IMR-90 (cell line): ENCODE results near the gene OR2C3. TPM values are rescaled to one million over a fixed set of nuclear protein-coding genes. Genes with fewer than 3 reads are reported as not detected.

ENCODE experiments used
- ATAC-seq: fragments of 200-7000 bp; cut with Tn5 transposase; 2 replicates; pipeline ENCODE4 v1.9.1; 2020; ENCODE audit warnings: low read depth, mild to moderate bottlenecking, moderate library complexity
- BruUV-seq: library from RNA; stranded (reverse); fragments of 400-500 nt; replicated peaks from 2 replicates; lab custom pipeline; 2021; lab: Mats Ljungman, UMichigan
- CTCF ChIA-PET: fragments of 300-600 bp; formaldehyde crosslinking; extraction: SDS; loops from one replicate; lab custom pipeline; 2021; ENCODE audit warnings: antibody characterized with exemption; lab: Yijun Ruan, JAX
- POLR2A ChIA-PET: fragments of 300-600 bp; sonication (Branson Sonifier 250); formaldehyde crosslinking; loops from one replicate; lab custom pipeline; 2022; ENCODE audit warnings: antibody characterized with exemption; ENCODE audit not compliant: unreplicated experiment; lab: Charles Lee
- DNase-seq: peaks from one replicate; pipeline ENCODE4 v3.0.0; 2013
- H2AFZ ChIP-seq: replicated peaks from 2 replicates; pipeline ENCODE3; 2013; ENCODE audit warnings: low read length, mild to moderate bottlenecking; ENCODE audit not compliant: poor library complexity
- H2AK5ac ChIP-seq: 2 replicates; pipeline ENCODE4 v1.6.1; 2013; ENCODE audit warnings: low read depth, low read length, inconsistent platforms
- H2AK9ac ChIP-seq: replicated peaks from 2 replicates; pipeline ENCODE3; 2013; ENCODE audit warnings: mild to moderate bottlenecking, low read depth, low read length, moderate library complexity; ENCODE audit not compliant: poor library complexity
- H2BK120ac ChIP-seq: 2 replicates; pipeline ENCODE4 v1.6.1; 2013; ENCODE audit warnings: low read depth, low read length, inconsistent platforms
- H2BK15ac ChIP-seq: 3 replicates; pipeline ENCODE4 v1.6.1; 2013; ENCODE audit warnings: low read depth, low read length, inconsistent platforms
- H2BK20ac ChIP-seq: 2 replicates; pipeline ENCODE4 v1.6.1; 2013; ENCODE audit warnings: low read depth, mild to moderate bottlenecking, inconsistent platforms, low read length, moderate library complexity
- H2BK5ac ChIP-seq: 2 replicates; pipeline ENCODE4 v1.6.1; 2013; ENCODE audit warnings: mild to moderate bottlenecking, low read depth, low read length, inconsistent platforms; ENCODE audit not compliant: poor library complexity, severe bottlenecking
- H3K14ac ChIP-seq: replicated peaks from 2 replicates; pipeline ENCODE4 v1.6.1; 2013; ENCODE audit warnings: low read depth, low read length, inconsistent platforms
- H3K18ac ChIP-seq: 2 replicates; pipeline ENCODE4 v1.6.1; 2013; ENCODE audit warnings: low read depth, low read length, control low read depth
- H3K23ac ChIP-seq: 2 replicates; pipeline ENCODE4 v1.6.1; 2013; ENCODE audit warnings: low read depth, low read length, inconsistent platforms
- H3K27ac ChIP-seq: 2 replicates; pipeline ENCODE4 v1.5.1; 2013; ENCODE audit warnings: mild to moderate bottlenecking, control low read depth, low read length; ENCODE audit not compliant: insufficient read depth
- H3K27me3 ChIP-seq: 2 replicates; pipeline ENCODE4 v1.6.1; 2013; ENCODE audit warnings: low read length; ENCODE audit not compliant: control insufficient read depth, insufficient read depth
- H3K36me3 ChIP-seq: 2 replicates; pipeline ENCODE4 v1.6.1; 2013; ENCODE audit warnings: low read length, mixed read lengths; ENCODE audit not compliant: control insufficient read depth, insufficient read depth
- H3K4ac ChIP-seq: 2 replicates; pipeline ENCODE4 v1.6.1; 2013; ENCODE audit warnings: low read depth, low read length, inconsistent platforms
- H3K4me1 ChIP-seq: 2 replicates; pipeline ENCODE4 v1.6.1; 2013; ENCODE audit warnings: low read length, mixed read lengths; ENCODE audit not compliant: control insufficient read depth, insufficient read depth
- H3K4me2 ChIP-seq: 2 replicates; pipeline ENCODE4 v1.6.1; 2013; ENCODE audit warnings: low read depth, mild to moderate bottlenecking, control low read depth, low read length, moderate library complexity
- H3K4me3 ChIP-seq: 2 replicates; pipeline ENCODE4 v1.5.1; 2013; ENCODE audit warnings: low read depth, mild to moderate bottlenecking, control low read depth, low read length, moderate library complexity; ENCODE audit not compliant: insufficient read depth
- H3K56ac ChIP-seq: 2 replicates; pipeline ENCODE4 v1.6.1; 2013; ENCODE audit warnings: low read length, inconsistent platforms; ENCODE audit not compliant: insufficient read depth; ENCODE audit errors: extremely low read depth
- H3K79me1 ChIP-seq, 2 experiments: 2 replicates each; pipeline ENCODE4 v1.6.1; 2013; ENCODE audit warnings: low read length in 2 of 2, inconsistent platforms in 1 of 2, low read depth in 1 of 2
- H3K9ac ChIP-seq: 2 replicates; pipeline ENCODE4 v1.6.1; 2013; ENCODE audit warnings: low read depth, low read length, control low read depth
- H3K9me1 ChIP-seq: 2 replicates; pipeline ENCODE4 v1.6.1; 2013; ENCODE audit warnings: low read length, inconsistent platforms; ENCODE audit not compliant: insufficient read depth
- H3K9me3 ChIP-seq: 2 replicates; pipeline ENCODE4 v1.6.1; 2013; ENCODE audit warnings: low read length; ENCODE audit not compliant: control insufficient read depth, insufficient read depth
- H4K20me1 ChIP-seq: 2 replicates; pipeline ENCODE4 v1.6.1; 2013; ENCODE audit warnings: low read length, inconsistent platforms; ENCODE audit not compliant: insufficient read depth
- H4K5ac ChIP-seq: 2 replicates; pipeline ENCODE4 v1.6.1; 2013; ENCODE audit warnings: mild to moderate bottlenecking, low read depth, low read length, control low read depth
- H4K8ac ChIP-seq, 2 experiments: 2 replicates each; pipeline ENCODE4 v1.6.1; 2013; ENCODE audit warnings: low read depth in 2 of 2, low read length in 2 of 2, control low read depth in 1 of 2, inconsistent platforms in 1 of 2
- H4K91ac ChIP-seq: 2 replicates; pipeline ENCODE4 v1.6.1; 2013; ENCODE audit warnings: low read depth, low read length, inconsistent platforms; ENCODE audit not compliant: insufficient read depth
- BHLHE40 ChIP-seq: fragments of 150-350 bp; IDR thresholded peaks from 2 replicates; pipeline ENCODE4 v1.6.1; 2016; ENCODE audit warnings: mild to moderate bottlenecking, low read depth, low read length
- CEBPB ChIP-seq: IDR thresholded peaks from 2 replicates; pipeline ENCODE4 v1.6.1; 2012; ENCODE audit warnings: low read depth, low read length, improper control_type of control experiment
- CHD1 ChIP-seq: IDR thresholded peaks from 2 replicates; pipeline ENCODE4 v1.6.1; 2012; ENCODE audit warnings: low read depth, low read length, improper control_type of control experiment
- CTCF ChIP-seq: conservative IDR thresholded peaks from 2 replicates; pipeline ENCODE4 v1.5.1; 2012; ENCODE audit warnings: mild to moderate bottlenecking, low read depth, low read length, improper control_type of control experiment
- ELK1 ChIP-seq: fragments of 150-350 bp; IDR thresholded peaks from 2 replicates; pipeline ENCODE4 v1.6.1; 2016; ENCODE audit warnings: low read depth, mild to moderate bottlenecking, low read length, moderate library complexity, borderline replicate concordance
- FOS ChIP-seq: fragments of 150-350 bp; IDR thresholded peaks from 2 replicates; pipeline ENCODE4 v1.6.1; 2016; ENCODE audit warnings: low read depth, low read length
- MAFK ChIP-seq: IDR thresholded peaks from 2 replicates; pipeline ENCODE4 v1.6.1; 2012; ENCODE audit warnings: low read depth, low read length, improper control_type of control experiment
- MAZ ChIP-seq: IDR thresholded peaks from 2 replicates; pipeline ENCODE4 v1.6.1; 2012; ENCODE audit warnings: low read depth, mild to moderate bottlenecking, low read length, improper control_type of control experiment, moderate library complexity, borderline replicate concordance
- MXI1 ChIP-seq: IDR thresholded peaks from 2 replicates; pipeline ENCODE4 v1.6.1; 2012; ENCODE audit warnings: low read depth, mild to moderate bottlenecking, low read length, moderate library complexity, borderline replicate concordance
- NFE2L2 ChIP-seq: fragments of 150-350 bp; IDR thresholded peaks from 2 replicates; pipeline ENCODE4 v1.6.1; 2016; ENCODE audit warnings: low read depth, mild to moderate bottlenecking, low read length
- POLR2A ChIP-seq: IDR thresholded peaks from 2 replicates; pipeline ENCODE4 v1.6.1; 2012; ENCODE audit warnings: mild to moderate bottlenecking, low read depth, low read length
- RAD21 ChIP-seq: IDR thresholded peaks from 2 replicates; pipeline ENCODE4 v1.6.1; 2012; ENCODE audit warnings: low read length, improper control_type of control experiment
- RCOR1 ChIP-seq: IDR thresholded peaks from 2 replicates; pipeline ENCODE4 v1.6.1; 2012; ENCODE audit warnings: mild to moderate bottlenecking, low read length, improper control_type of control experiment; ENCODE audit not compliant: insufficient replicate concordance
- RFX5 ChIP-seq: IDR thresholded peaks from 2 replicates; pipeline ENCODE4 v1.8.0; 2012; ENCODE audit warnings: low read depth, mild to moderate bottlenecking, low read length, moderate library complexity
- SMC3 ChIP-seq: fragments of 150-350 bp; IDR thresholded peaks from 2 replicates; pipeline ENCODE4 v1.6.1; 2016; ENCODE audit warnings: low read depth, mild to moderate bottlenecking, antibody characterized with exemption, low read length, moderate library complexity
- USF2 ChIP-seq: fragments of 150-350 bp; IDR thresholded peaks from 2 replicates; pipeline ENCODE4 v1.6.1; 2017; ENCODE audit warnings: mild to moderate bottlenecking, antibody characterized with exemption, low read length, low read depth
- WGBS, 2 experiments: methylation state at CpG; one replicate each; pipeline versions ENCODE4 v1.1.5 to v1.1.7; 2013; ENCODE audit warnings: missing lambda C conversion rate in 2 of 2; ENCODE audit not compliant: insufficient read length in 1 of 2; ENCODE audit errors: extremely low coverage in 2 of 2; 5-methylcytosine and 5-hydroxymethylcytosine counted together
- dilution Hi-C: fragments of 300-500 bp; cut with HindIII; formaldehyde crosslinking; loops from one replicate; pipeline ENCODE4 v1.14.3; 2018; ENCODE audit warnings: low sequenced_read_pairs; ENCODE audit not compliant: unreplicated experiment
- in situ Hi-C: fragments of 300-500 bp; cut with MboI; formaldehyde crosslinking; loops from 3 replicates; pipeline ENCODE4 v1.14.3; 2019; ENCODE audit warnings: low sequenced_read_pairs, inconsistent platforms, mixed read lengths
- intact Hi-C: fragments of 100-400 bp; cut with micrococcal nuclease; formaldehyde crosslinking; loops from 2 replicates; pipeline ENCODE4 v1.10.0; 2022
- polyA plus RNA-seq, 3 experiments: library from polyadenylated mRNA; depleted of rRNA; stranded (reverse); fragments of >200 nt; gene quantifications; 2 replicates each; pipeline ENCODE4 v1.2.3, GENCODE V29; 2012; ENCODE audit warnings: low replicate concordance in 1 of 3
- total RNA-seq: library from RNA; depleted of rRNA; stranded (reverse); fragments of >200 nt; gene quantifications from 2 replicates; pipeline ENCODE4 v1.2.3, GENCODE V29; 2012

OR2C3 gene
- total and polyA plus RNA-seq, 2 of the 4 experiments (the other 2 are of a cell fraction), result not detected

GRCh38 chr1:247557926-247558674 is 21.9 kb upstream of the OR2C3 start:
- Histone ChIP-seq H2BK5ac (no peak overlapping the region), H4K20me1 (no peaks in the 10 kb centered on the region), H2AK9ac (no peak overlapping the region), H3K23ac (no peak overlapping the region), H3K14ac (no peak overlapping the region), H3K4me1 (no peaks in the 10 kb centered on the region), H2BK20ac (no peak overlapping the region), H3K79me1 (no peaks in the 10 kb centered on the region), H4K91ac (no peak overlapping the region), H3K9me3 (peaks cover 5% of the 10 kb centered on the region; the same call in 1 of the 2 replicates), H4K8ac (no peak overlapping the region), H3K27ac (no peak overlapping the region), H3K4ac (no peak overlapping the region), H3K9me1 (no peaks in the 10 kb centered on the region), H3K27me3 (no peaks in the 10 kb centered on the region), H3K4me2 (no peak overlapping the region), H3K18ac (no peak overlapping the region), H2BK15ac (no peak overlapping the region), H2AFZ (no peak overlapping the region), H3K56ac (no peak overlapping the region), H3K36me3 (no peaks in the 10 kb centered on the region), H4K5ac (no peak overlapping the region), H2AK5ac (no peak overlapping the region), H3K4me3 (no peak overlapping the region), H3K9ac (no peak overlapping the region), H2BK120ac (no peak overlapping the region)
- intact Hi-C loops, result no loop called here
- BruUV-seq, result no TSS peak
- ChIA-PET POLR2A (no interaction called here), CTCF (interaction anchor here (0.6 kb wide), 1 partner anchor 215 kb away, joined by 5 read pairs; no protein-coding TSS in a partner anchor)
- DNase-seq (no peak), ATAC-seq (no peak)
- TF ChIP-seq MAFK (no peak), BHLHE40 (no peak), SMC3 (no peak), RFX5 (no peak), RAD21 (no peak), POLR2A (no peak), NFE2L2 (no peak), MAZ (no peak), ELK1 (no peak), CHD1 (no peak), CEBPB (no peak), RCOR1 (no peak), USF2 (no peak), CTCF (no peak), MXI1 (no peak), FOS (no peak)
- no CpG with 5 or more reads among the region's 2 CpGs for WGBS, 2 experiments
- dilution Hi-C loops, result no loop called here
- in situ Hi-C loops, result no loop called here
